Stimulated activated CD8-positive, alpha-beta memory T cell treated with anti-CD3 and anti-CD28 coated beads, Interleukin-15, amount 100 ng/mL, for 24 hours (primary cell): ENCODE results near the gene LRRTM4.
"Not testable (repeated sequence)": the region's sequence is repeated elsewhere in the genome, so short reads cannot be mapped to it uniquely, and the experiment has no call there.

ENCODE experiments used
- DNase-seq: peaks from one replicate; pipeline ENCODE4 v3.0.0-alpha.2; 2020; ENCODE audit warnings: low read depth

The LRRTM4 gene

GRCh38 chr2:77081597-77081996 is 440.6 kb downstream of the LRRTM4 start:
- no peak for DNase-seq

- DNase-seq: no peak
Observed at GRCh38 chr2:77064324-77064723, 457.9 kb downstream of the LRRTM4 start.

GRCh38 chr2:77054938-77055337 is 467.2 kb downstream of the LRRTM4 start:
- no peak for DNase-seq

GRCh38 chr2:77046339-77046738 is 475.8 kb downstream of the LRRTM4 start:
- DNase-seq: no peak

- not testable (repeated sequence) for DNase-seq
Observed at GRCh38 chr2:77045456-77045855, 476.7 kb downstream of the LRRTM4 start.

GRCh38 chr2:77034445-77034844 is 487.7 kb downstream of the LRRTM4 start:
- DNase-seq: no peak

- not testable (repeated sequence) for DNase-seq
Observed at GRCh38 chr2:77029237-77029636, 492.9 kb downstream of the LRRTM4 start.

GRCh38 chr2:77028032-77028600 is 494.1 kb downstream of the LRRTM4 start:
- no peak for DNase-seq

- DNase-seq: no peak
Observed at GRCh38 chr2:77025714-77026113, 496.5 kb downstream of the LRRTM4 start.

- no peak for DNase-seq
Observed at GRCh38 chr2:77021161-77021560, 501.0 kb downstream of the LRRTM4 start.

GRCh38 chr2:77018219-77018618 is 504.0 kb downstream of the LRRTM4 start:
- no peak for DNase-seq

- no peak for DNase-seq
Observed at GRCh38 chr2:77017355-77017745, 504.8 kb downstream of the LRRTM4 start.

GRCh38 chr2:77016443-77017354 is 505.5 kb downstream of the LRRTM4 start:
- no peak for DNase-seq

- no peak for DNase-seq
Observed at GRCh38 chr2:77013953-77014352, 508.2 kb downstream of the LRRTM4 start.

GRCh38 chr2:77013457-77013856 is 508.7 kb downstream of the LRRTM4 start:
- DNase-seq: no peak

GRCh38 chr2:77009307-77009706 is 512.9 kb downstream of the LRRTM4 start:
- DNase-seq: no peak

GRCh38 chr2:77008853-77009252 is 513.3 kb downstream of the LRRTM4 start:
- DNase-seq: no peak

GRCh38 chr2:77007686-77008085 is 514.5 kb downstream of the LRRTM4 start:
- DNase-seq: no peak

- DNase-seq: no peak
Observed at GRCh38 chr2:77005522-77005921, 516.7 kb downstream of the LRRTM4 start.

- no peak for DNase-seq
Observed at GRCh38 chr2:77001895-77002294, 520.3 kb downstream of the LRRTM4 start.

GRCh38 chr2:76998704-76999103 is 523.5 kb downstream of the LRRTM4 start:
- no peak for DNase-seq

- no peak for DNase-seq
Observed at GRCh38 chr2:76998152-76998551, 524.0 kb downstream of the LRRTM4 start.

- no peak for DNase-seq
Observed at GRCh38 chr2:76997296-76997695, 524.9 kb downstream of the LRRTM4 start.
